CD4-positive, alpha-beta T cell treated with Interferon alpha-2 for 1 hour (primary cell): ENCODE measurements around the gene BPGM.

Experiments used
- DNase-seq, 2 donors: peaks; one replicate each; pipeline ENCODE4 v3.0.0-alpha.2; 2020 to 2022

Gene BPGM

DNA sequence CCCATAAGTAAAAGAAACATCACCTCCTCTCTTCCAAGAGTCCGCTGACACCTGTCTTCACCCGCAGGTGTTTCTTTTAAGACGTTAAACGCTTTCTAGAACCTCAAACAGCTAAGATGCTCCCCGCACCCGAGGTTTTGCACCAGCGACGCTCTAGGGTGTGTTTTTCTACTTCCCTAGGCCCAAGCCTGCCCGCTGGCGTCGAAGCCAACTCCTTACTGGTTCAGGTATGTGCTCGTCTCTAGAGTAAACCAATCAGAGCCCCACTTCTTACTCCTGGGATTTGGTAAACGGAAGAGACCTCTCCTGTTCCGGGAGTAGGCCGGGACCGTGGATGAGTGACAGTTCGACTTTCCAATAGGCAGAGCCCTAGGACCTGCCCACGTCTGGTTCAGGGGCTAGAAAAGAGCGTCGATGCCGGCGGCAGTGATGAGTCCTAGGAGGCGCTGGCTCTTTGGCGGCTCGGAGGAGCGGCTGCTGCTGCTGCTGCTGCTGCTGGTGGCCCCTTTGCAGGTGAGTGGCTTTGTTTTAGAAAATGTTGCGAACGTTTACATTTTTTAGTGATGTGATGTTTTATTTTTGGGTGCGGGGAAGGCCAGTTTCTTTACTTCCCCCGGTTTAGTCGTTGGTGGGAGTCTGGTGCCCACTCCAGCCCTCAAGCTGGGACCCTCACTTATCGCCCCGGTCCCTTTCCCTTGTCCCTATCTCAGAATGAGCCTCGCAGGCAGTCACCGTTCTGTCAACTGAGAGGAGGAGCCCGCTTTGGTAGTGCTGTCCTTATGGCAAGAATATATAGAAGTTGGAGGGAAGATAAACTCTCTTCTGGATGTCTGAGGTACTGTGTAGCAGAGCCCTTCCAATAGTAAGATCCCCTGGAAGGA lies at the start of gene BPGM:
Gene BPGM, plus strand, starts transcription at position 429 of the 881 bp plus-strand sequence. CDS start 14,655 bp downstream, outside the sequence.
- peak; percentile 99 to 100 for DNase-seq

DNA sequence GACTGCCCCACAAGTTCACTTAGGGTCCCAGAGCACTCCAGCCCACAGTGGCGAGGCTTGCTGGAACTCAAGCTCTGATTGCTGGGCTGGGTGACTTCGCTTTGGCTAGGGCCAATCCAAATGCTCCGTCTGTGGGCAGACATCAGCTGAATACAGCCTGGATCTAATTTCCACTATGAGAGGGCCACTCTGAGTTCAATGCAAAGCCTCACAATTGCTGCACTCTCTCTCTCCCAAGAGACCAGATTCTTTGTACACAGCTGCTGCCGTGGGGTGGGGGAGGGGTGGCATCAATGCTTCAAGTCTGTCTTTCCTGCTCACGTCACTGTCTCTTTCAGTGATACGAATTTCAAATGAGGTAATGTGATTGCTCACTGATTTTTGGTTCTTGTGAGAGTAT lies 47.3 kb upstream of the BPGM start:
- DNase-seq, result no peak

DNA sequence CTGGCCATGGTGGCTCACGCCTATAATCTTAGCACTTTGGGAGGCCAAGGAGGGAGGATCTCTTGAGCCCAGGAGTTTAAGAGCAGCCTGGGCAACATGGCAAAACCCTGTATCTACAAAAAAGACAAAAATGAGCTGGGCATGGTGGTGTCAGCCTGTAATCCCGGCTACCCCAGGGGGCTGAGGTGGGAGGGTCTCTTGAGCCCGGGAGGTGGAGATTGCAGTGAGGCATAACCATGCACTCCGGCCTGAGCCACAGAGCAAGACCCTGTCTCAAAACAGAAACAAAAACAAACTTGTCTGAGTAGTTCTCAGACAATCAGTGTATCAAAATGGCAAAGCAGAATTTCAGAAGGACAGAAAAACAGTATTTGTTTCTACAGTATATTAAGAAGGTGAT lies 45.2 kb upstream of the BPGM start:
- DNase-seq, result no peak

DNA sequence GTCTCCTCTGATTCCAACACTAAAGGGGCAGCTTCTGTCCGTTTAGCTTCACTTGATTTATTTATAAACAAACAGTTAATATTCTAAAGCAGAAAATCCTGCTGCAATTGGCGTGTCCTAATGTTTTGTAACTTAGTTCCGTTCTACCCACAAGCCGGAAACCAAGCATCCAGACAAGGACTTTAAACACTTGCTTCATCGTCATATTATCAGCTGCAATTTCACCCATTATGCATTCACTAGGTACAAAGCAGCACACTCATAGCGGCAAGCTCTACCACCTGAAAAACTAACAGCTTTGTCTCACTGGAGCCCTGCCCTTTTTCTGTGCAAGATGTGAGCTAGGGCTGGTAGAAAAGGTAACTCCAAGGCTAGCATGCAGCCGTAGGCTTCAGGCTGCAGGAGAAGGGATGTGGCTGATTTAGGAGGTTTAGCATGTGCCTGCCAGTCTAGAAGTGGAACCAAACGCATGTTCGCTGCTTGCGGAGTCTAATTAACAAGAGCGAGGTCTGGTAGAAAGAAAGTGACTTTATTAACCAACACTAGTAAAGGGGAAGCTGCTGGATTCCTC lies 43.7 kb upstream of the BPGM start:
- DNase-seq, result no peak

DNA sequence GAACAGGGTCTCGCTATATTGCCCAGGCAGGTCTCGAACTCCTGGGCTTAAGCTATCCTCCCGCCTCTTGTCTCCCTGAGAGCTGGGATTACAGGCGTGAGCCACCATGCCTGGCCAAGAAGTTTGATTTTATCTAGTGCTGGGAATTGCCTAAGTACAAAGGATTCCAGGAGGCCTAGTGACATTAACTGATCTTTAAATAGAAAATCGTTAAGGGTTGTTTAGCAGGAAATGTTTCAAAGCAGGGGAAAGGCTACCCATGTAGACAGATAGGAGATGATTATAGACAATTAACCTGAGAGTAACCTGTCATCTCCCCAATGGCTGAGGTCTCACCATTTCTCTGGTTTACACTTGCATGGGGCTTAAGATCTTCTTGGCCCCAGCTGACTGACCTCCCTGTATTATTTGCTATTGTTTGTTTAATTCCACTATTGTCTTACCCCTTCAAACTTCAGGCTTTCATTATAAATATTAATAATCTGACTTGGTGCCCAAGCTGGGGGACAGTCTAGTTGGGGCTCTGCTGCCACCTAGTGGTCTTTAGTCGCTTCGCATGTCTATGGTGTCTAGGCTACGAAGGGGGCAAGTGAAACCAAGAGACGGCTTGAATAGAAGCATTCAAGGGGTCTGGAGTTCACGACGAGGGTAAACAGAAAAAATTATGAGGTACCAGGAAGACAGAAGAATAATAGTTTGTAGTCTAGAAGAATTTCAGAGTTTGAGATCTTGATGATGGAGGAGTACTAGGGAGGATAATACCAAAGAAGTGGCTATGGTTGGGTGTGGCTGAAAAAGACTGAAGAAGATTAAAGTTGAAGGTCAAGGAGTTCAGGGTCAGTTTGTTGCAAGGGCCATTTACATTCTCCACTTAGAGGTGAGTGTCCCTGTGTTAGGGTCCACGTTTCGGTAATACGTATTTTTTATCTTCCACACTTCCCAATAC lies 40.4 kb upstream of the BPGM start:
- DNase-seq, result peak; percentile 47 to 66

DNA sequence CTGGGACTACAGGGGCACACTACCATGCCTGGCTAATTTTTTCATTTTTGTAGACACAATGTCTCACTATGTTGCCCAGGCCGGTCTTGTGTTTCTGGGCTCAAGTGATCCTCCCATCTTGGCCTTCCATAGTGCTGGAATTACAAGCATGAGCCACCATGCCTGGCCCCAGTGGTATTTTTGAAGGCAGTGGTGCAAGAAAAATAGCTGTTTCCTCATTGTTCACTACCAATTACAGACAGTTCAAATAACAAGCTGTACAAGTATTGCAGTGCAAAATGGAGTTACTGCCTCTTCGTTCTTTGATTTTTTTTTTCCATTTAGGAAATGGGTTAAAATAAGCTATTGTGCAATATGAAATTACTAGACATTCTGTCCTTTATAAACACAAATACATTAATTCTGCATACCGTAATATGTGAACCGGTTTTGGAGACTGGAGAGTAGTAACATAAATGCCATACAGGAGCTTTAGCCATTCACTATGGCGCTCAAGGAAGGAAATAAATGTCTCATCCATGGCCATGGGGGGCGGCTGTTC lies 35.0 kb upstream of the BPGM start:
- no peak for DNase-seq

GRCh38 chr7:134612197-134612596 lies 34.5 kb upstream of the BPGM start:
- no peak for DNase-seq

GRCh38 chr7:134613623-134614347 lies 32.9 kb upstream of the BPGM start:
- DNase-seq, result no peak

DNA sequence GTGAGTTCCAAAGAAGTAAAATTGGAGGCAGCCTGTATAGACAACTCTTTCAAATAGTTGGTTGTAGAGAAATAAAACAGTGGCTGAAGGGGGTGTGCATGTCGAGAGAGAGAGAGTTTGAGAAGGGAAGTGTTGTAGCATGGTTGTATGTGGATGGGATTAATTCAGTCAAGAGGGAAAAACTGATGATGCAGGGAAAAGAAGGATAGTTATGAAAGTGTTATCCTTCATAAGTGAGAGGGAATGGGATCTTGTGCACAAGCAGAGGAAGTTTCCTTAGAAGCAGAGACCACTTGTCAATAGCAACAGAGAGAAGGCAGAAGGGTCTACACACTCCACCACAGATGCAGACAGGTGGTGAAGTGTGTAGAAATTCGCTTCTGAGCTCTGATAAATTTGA lies 30.0 kb upstream of the BPGM start:
- no peak for DNase-seq

- no peak for DNase-seq
Observed at GRCh38 chr7:134618756-134619530, 27.7 kb upstream of the BPGM start.

GRCh38 chr7:134619627-134620331 lies 26.9 kb upstream of the BPGM start:
- no peak for DNase-seq

DNA sequence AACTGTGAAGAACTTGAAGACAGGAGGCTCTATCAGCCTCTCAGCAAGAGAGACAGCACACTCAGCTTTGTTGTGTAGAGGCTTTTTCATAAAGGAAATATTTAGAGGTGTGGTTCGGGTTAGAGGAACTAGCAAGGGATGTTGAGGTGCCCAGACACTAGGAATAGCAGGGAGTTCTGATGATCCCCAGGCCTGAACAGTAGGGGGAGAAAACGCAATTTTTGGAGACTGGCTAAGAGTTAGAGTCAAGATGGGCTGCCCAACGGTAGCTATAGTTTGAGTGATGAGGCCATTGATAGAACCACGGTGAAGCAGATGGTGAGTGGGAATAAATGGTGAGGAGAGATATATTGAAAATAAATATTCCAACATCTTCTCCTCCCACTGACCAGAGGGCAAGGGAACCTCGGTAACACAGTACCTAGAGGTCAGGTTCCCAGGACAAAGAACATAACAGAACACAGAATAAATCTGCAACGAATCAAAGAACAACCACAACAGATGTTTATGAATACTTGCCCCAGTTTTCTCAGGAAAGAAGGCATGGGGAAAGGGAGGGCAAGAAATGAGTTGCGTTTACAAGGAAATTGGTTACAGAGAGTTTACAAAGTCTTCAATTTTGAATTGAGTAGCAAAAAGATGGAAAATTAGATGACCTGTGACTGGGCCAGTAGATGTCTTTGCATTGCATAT lies 24.2 kb upstream of the BPGM start:
- DNase-seq, result no peak

GRCh38 chr7:134623193-134623592 lies 23.5 kb upstream of the BPGM start:
- no peak for DNase-seq

DNA sequence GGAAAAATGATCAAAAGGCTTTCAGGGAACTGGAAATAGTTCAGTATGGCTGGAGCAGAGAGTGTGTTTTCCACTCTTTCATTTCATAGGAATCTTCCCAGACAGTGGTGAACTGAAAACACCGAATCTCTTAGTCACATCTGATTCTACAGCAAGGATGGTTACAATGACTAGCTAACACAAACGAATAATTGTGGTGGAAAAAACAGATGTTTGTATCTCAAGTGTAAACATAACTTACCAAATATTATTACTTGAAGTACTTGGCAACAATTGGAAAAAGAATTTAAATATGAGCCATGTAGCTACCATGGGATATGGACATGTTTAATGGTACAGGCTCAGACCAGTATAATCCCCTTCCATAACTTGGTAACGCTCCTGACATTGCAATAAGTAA lies 21.1 kb upstream of the BPGM start:
- no peak for DNase-seq

- DNase-seq, result no peak
Observed at GRCh38 chr7:134627109-134627774, 19.4 kb upstream of the BPGM start.

DNA sequence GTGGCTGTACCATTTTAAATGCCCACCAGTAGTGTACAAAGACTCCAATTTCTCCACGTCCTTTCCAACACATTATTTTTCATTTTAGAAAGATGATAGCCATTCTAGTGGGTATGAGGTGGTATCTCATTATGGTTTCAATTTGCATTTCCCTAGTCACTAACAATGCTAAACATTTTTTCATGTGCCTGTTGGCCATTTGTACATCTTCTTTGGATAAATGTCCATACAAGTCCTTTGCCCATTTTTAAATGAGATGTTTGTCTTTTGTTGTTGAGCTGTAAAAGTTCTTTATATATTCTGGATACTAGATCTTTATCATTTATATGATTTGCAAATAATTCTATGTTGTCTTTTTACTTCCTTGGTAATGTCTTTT lies 18.9 kb upstream of the BPGM start:
- no peak for DNase-seq

- no peak for DNase-seq
Observed at GRCh38 chr7:134629445-134629844, 17.2 kb upstream of the BPGM start.

DNA sequence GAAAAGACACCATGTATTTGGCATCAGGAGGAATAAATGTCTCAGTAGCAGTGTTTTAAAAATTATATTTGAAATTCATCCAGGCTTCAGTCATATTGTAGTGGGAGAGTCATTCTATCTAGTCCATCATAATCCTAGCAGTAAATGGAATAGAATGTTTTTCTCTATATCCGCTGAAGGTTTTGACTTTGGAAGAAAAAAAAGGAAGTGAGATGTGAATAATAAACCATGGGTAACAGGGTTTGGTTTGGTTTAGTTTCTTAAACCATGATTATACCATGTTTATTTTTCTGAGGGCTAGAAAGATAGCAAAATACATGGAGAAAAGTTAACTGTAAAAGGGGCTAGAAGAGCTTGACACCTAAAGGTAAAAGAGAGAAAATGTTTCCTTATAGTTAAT lies 16.4 kb upstream of the BPGM start:
- no peak for DNase-seq

DNA sequence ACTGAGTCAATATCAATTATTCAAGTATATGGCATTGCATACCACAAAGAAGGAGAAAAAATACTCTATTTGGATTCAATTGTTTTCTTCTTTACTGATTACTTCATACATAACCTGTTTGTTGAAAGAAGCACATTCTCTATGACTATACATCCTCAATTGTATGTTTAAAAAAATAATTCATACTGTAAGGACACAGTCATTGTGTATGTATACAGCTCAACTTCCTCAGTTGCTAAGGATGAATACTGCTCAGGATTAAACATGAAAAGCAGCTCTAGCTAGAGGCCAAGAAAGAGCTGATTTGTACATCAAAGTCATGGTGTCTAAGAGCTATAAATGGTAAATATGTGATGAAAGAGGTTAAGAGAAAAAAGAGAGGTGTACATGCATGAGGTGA lies 15.8 kb upstream of the BPGM start:
- no peak for DNase-seq

DNA sequence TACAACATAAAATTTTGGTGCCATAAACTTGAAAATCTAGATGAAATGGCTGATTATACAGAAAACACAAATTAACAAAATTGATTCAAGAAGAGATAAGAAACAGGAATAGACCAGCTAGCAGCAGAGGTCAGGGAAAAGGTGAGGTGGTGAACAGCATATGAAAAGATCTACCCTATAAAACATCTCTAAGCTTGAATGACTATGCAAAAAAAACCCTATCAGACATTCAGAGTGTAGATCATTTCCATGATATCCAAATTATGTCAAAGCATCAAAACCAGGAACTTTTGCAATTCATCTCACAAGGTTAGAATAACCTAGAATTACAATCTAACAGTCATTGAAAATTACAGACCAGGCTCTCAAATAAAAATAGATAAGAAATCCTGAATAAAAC lies 14.6 kb upstream of the BPGM start:
- DNase-seq, result no peak
